22Rv1 (cell line): ENCODE results near the gene ADGRL3.

ENCODE experiments used
- ZFX ChIP-seq: fragments of 450-650 bp; IDR thresholded peaks from 2 replicates; pipeline ENCODE4 v1.6.1; 2017; ENCODE audit warnings: antibody characterized with exemption, borderline replicate concordance
- TF ChIP-seq, protein P1 (sequence below): fragments of 450-650 bp; IDR thresholded peaks from 2 replicates; pipeline ENCODE4 v1.5.1; 2017; ENCODE audit warnings: mild to moderate bottlenecking

DNA sequence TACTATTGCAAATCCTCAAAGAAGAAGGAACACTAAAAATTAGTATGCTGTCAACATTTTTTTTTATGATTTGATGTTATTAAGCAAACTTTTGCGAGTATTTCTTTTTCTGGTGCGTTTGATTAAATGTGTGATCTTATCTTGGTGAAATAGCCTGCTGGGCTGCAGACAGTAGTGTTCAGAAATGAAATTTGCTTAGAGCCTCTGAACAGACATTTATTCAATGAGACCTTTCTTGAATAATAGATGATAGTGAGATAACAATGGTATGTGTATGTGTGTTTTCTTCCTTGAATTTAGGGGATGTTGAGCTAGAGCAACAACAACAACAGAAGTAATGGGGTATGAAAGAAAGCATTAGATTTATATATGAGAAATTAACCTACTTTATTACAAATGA is 12.7 kb downstream of the ADGRL3 start:
- TF ChIP-seq, protein P1, sequence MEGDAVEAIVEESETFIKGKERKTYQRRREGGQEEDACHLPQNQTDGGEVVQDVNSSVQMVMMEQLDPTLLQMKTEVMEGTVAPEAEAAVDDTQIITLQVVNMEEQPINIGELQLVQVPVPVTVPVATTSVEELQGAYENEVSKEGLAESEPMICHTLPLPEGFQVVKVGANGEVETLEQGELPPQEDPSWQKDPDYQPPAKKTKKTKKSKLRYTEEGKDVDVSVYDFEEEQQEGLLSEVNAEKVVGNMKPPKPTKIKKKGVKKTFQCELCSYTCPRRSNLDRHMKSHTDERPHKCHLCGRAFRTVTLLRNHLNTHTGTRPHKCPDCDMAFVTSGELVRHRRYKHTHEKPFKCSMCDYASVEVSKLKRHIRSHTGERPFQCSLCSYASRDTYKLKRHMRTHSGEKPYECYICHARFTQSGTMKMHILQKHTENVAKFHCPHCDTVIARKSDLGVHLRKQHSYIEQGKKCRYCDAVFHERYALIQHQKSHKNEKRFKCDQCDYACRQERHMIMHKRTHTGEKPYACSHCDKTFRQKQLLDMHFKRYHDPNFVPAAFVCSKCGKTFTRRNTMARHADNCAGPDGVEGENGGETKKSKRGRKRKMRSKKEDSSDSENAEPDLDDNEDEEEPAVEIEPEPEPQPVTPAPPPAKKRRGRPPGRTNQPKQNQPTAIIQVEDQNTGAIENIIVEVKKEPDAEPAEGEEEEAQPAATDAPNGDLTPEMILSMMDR = no peak
- TF ChIP-seq ZFX = no peak
